Measurements from ENCODE around the gene TMEM106A. TPM values are rescaled to one million over a fixed set of nuclear protein-coding genes. Genes with fewer than 3 reads are reported as not detected.
A peak's percentile ranks its signal among the peaks of the same experiment; 100 is the strongest.
"Not testable (repeated sequence)": the region's sequence is repeated elsewhere in the genome, so short reads cannot be mapped to it uniquely, and the experiment has no call there.

TMEM106A gene
- total and polyA plus RNA-seq, 2 of the 13 experiments (the other 11 are each of a cell fraction or from before 2014, with no cell fraction given) = 16.9 to 35.9 TPM

DNA sequence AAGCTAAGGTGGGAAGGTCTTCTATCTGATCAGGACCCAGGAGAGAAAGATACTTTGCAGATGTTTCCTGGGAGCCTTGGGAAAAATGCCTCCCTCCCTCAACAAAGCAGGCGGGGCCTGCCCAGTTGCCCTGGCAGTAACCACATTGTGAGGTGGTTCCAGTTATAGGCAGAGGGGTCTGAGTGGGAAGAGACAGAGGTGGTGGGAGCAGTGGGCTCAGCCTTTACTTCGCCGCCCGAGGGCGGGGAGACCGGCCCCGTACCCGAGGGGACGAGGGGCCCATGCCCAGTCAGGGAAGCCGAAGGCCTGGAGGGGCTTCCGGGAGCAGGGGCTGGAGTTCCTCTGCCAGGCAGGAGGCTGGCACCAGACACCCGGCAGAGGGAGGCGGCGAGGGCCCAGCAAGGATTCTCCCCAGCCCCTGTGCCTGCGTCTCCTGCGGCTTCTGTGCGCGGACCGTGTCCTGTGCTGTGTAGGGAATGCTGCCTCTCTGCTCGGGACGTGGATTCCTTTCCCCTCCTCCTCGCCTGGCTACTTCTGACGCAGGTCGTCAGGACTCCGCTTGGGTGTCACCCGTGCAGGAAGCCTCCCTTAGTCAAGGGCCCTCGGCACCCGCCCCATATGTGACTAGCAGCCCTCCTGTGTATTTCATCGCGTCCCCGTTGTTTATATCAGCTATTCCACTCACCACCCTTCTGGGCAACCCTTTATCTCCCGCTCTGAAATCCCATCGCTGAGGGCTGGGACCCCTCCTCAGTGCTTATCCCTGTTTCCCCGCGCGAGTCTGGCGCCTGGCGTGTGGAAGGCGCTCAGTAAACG lies 19.7 kb downstream of the TMEM106A start:
- H3K9ac ChIP-seq (ENCODE audit: insufficient read depth, low read depth, low read length) = 0 out of 2 replicates have a peak overlapping the region, but pooled peaks have one; percentile 27
- in situ Hi-C loops (cut with HindIII; ENCODE audit: extremely low pct_ligation_motif_present, low pct_unique_long_range_greater_than_20kb); CTCF ChIA-PET (ENCODE audit: low intra/inter-chr PET ratio, low total read pairs); POLR2A ChIA-PET; H4K20me1 ChIP-seq (ENCODE audit: insufficient read depth, low read length); H3K4me1 ChIP-seq (ENCODE audit: insufficient read depth, low read length); H3K79me2 ChIP-seq (ENCODE audit: insufficient read depth, low read length); H3K36me3 ChIP-seq (replicated peaks in 1 of 2; ENCODE audit: control insufficient read depth in 1 of 2, insufficient read depth in 2 of 2, low read length in 2 of 2); H2AFZ ChIP-seq (ENCODE audit: low read length); FAIRE-seq; BruUV-seq (replicated peaks); DNase-seq (ENCODE audit: low spot score); H3K27me3 ChIP-seq (ENCODE audit: control insufficient read depth in 1 of 2, insufficient read depth in 2 of 2, low read length in 2 of 2); H3K9me3 ChIP-seq (ENCODE audit: low read length); intact Hi-C loops (cut with micrococcal nuclease; ENCODE audit: unreplicated experiment); H3K27ac ChIP-seq (ENCODE audit: extremely low read length, insufficient read depth, low read length): not testable (repeated sequence)
- peak overlapping the region; percentile 18; the same call in 1 of the 2 replicates for H3K4me2 ChIP-seq (ENCODE audit: low read depth, low read length)
- H3K4me3 ChIP-seq (replicated peaks in 1 of 3; ENCODE audit: insufficient read depth in 1 of 3, low read depth in 2 of 3, low read length in 3 of 3) = peak overlapping the region in 1 of 3 experiments; percentile 5; a peak in 1 of 6 replicates
- WGBS (ENCODE audit: low lambda C conversion rate) = 92% methylated on average over 26 of the region's 40 CpGs
- peak; percentile 57 for ATAC-seq
- TF ChIP-seq ZNF205 (CRISPR knock-in tag; IDR thresholded peaks at IDR 0.05) (0 out of 2 replicates have a peak, but pooled peaks have one; percentile 3), RBFOX2 (IDR thresholded peaks at IDR 0.05; ENCODE audit: low read depth, low read length) (0 out of 2 replicates have a peak, but pooled peaks have one; percentile 39), ZFP90 (CRISPR knock-in tag; IDR thresholded peaks at IDR 0.05; ENCODE audit: borderline replicate concordance) (0 out of 2 replicates have a peak, but pooled peaks have one; percentile 4), AGO1 (IDR thresholded peaks at IDR 0.05; ENCODE audit: low read depth, low read length, poor library complexity, severe bottlenecking) (peak; percentile 64), CHD2 (IDR thresholded peaks at IDR 0.05; ENCODE audit: low read depth, low read length) (0 out of 2 replicates have a peak, but pooled peaks have one; percentile 9)

DNA sequence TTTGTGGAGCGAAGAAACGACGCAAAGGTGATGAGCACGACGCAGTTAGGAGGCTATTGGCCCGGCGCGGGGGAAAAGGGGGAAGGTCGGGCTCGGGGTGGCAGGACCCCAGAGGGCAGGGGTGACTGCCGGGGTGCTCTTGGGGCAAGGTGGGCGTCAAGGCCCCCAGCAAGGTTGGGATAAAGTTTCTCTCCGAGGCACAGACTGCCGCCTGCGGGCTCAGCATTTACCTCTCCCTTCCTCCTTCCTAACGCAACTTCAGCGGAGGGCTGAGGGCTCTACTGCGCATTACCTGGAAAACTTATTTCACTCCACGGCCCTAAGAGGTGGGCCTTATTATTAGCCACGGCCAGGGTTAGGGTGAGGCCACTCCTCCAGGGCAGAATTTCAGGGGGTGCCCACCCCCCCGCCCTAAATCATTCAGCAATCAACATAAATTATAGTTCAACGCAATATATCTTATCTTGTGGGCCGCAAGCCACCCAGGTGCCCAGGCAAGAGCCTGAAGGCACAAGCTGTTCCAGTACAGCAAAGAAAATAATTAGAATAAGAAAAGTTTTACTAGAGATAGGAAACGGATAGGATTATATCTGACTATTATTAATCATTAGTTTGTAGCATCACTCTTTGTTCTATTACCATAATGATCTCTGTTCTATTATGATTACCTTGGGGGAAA lies 20.5 kb downstream of the TMEM106A start:
- H3K4me1 ChIP-seq (ENCODE audit: insufficient read depth, low read length); H3K9me3 ChIP-seq (ENCODE audit: low read length); POLR2A ChIA-PET; FAIRE-seq; H2AFZ ChIP-seq (ENCODE audit: low read length); H4K20me1 ChIP-seq (ENCODE audit: insufficient read depth, low read length); H3K27ac ChIP-seq (ENCODE audit: extremely low read length, insufficient read depth, low read length); H3K36me3 ChIP-seq (replicated peaks in 1 of 2; ENCODE audit: control insufficient read depth in 1 of 2, insufficient read depth in 2 of 2, low read length in 2 of 2); CTCF ChIA-PET (ENCODE audit: low intra/inter-chr PET ratio, low total read pairs); H3K79me2 ChIP-seq (ENCODE audit: insufficient read depth, low read length); in situ Hi-C loops (cut with HindIII; ENCODE audit: extremely low pct_ligation_motif_present, low pct_unique_long_range_greater_than_20kb); ATAC-seq; DNase-seq (ENCODE audit: low spot score); intact Hi-C loops (cut with micrococcal nuclease; ENCODE audit: unreplicated experiment); H3K27me3 ChIP-seq (ENCODE audit: control insufficient read depth in 1 of 2, insufficient read depth in 2 of 2, low read length in 2 of 2): not testable (repeated sequence)
- Histone ChIP-seq H3K4me2 (ENCODE audit: low read depth, low read length) (peak overlapping the region; percentile 28), H3K9ac (ENCODE audit: insufficient read depth, low read depth, low read length) (0 out of 2 replicates have a peak overlapping the region, but pooled peaks have one; percentile 27), H3K4me3 (replicated peaks in 1 of 3; ENCODE audit: insufficient read depth in 1 of 3, low read depth in 2 of 3, low read length in 3 of 3) (peak overlapping the region in 1 of 3 experiments; percentile 5; a peak in 1 of 6 replicates)
- WGBS (ENCODE audit: low lambda C conversion rate) = 75% methylated on average over 21 of the region's 24 CpGs
- BruUV-seq (replicated peaks) = TSS peak; percentile 93
- peak; percentile 62; the same call in 1 of the 2 replicates for TF ChIP-seq RFXAP (CRISPR knock-in tag; IDR thresholded peaks at IDR 0.05; ENCODE audit: borderline replicate concordance)
- TF ChIP-seq, protein P1, sequence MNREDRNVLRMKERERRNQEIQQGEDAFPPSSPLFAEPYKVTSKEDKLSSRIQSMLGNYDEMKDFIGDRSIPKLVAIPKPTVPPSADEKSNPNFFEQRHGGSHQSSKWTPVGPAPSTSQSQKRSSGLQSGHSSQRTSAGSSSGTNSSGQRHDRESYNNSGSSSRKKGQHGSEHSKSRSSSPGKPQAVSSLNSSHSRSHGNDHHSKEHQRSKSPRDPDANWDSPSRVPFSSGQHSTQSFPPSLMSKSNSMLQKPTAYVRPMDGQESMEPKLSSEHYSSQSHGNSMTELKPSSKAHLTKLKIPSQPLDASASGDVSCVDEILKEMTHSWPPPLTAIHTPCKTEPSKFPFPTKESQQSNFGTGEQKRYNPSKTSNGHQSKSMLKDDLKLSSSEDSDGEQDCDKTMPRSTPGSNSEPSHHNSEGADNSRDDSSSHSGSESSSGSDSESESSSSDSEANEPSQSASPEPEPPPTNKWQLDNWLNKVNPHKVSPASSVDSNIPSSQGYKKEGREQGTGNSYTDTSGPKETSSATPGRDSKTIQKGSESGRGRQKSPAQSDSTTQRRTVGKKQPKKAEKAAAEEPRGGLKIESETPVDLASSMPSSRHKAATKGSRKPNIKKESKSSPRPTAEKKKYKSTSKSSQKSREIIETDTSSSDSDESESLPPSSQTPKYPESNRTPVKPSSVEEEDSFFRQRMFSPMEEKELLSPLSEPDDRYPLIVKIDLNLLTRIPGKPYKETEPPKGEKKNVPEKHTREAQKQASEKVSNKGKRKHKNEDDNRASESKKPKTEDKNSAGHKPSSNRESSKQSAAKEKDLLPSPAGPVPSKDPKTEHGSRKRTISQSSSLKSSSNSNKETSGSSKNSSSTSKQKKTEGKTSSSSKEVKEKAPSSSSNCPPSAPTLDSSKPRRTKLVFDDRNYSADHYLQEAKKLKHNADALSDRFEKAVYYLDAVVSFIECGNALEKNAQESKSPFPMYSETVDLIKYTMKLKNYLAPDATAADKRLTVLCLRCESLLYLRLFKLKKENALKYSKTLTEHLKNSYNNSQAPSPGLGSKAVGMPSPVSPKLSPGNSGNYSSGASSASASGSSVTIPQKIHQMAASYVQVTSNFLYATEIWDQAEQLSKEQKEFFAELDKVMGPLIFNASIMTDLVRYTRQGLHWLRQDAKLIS (CRISPR knock-in tag; IDR thresholded peaks at IDR 0.05) = peak; percentile 45; the same call in 1 of the 2 replicates
- TF ChIP-seq SAP130 (CRISPR knock-in tag; IDR thresholded peaks at IDR 0.05; ENCODE audit: low read depth) = peak; percentile 35; the same call in 1 of the 2 replicates
- peak; percentile 62; the same call in 1 of the 2 replicates for TF ChIP-seq ZFP90 (CRISPR knock-in tag; IDR thresholded peaks at IDR 0.05; ENCODE audit: borderline replicate concordance)
- TF ChIP-seq, protein P2, sequence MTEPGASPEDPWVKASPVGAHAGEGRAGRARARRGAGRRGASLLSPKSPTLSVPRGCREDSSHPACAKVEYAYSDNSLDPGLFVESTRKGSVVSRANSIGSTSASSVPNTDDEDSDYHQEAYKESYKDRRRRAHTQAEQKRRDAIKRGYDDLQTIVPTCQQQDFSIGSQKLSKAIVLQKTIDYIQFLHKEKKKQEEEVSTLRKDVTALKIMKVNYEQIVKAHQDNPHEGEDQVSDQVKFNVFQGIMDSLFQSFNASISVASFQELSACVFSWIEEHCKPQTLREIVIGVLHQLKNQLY (CRISPR knock-in tag; IDR thresholded peaks at IDR 0.05) = 0 out of 2 replicates have a peak, but pooled peaks have one; percentile 36
- 0 out of 2 replicates have a peak, but pooled peaks have one; percentile 20 for TF ChIP-seq GPN1 (CRISPR knock-in tag; IDR thresholded peaks at IDR 0.05; ENCODE audit: borderline replicate concordance)
- TF ChIP-seq AGO1 (IDR thresholded peaks at IDR 0.05; ENCODE audit: low read depth, low read length, poor library complexity, severe bottlenecking) = peak; percentile 63

Measured in HepG2 (cell line).